HG02840 (cell line): ENCODE results near the gene CNTN5.

Experiments used
- ATAC-seq: cut with Tn5 transposase; IDR thresholded peaks from one replicate; pipeline ENCODE4 v1.9.1; 2021; ENCODE audit warnings: mild to moderate bottlenecking, moderate library complexity, moderate number of reproducible peaks; ENCODE audit not compliant: unreplicated experiment, low FRiP score

CNTN5 gene

GRCh38 chr11:99881610-99882009 lies 860.9 kb downstream of the CNTN5 start:
- ATAC-seq: no peak

DNA sequence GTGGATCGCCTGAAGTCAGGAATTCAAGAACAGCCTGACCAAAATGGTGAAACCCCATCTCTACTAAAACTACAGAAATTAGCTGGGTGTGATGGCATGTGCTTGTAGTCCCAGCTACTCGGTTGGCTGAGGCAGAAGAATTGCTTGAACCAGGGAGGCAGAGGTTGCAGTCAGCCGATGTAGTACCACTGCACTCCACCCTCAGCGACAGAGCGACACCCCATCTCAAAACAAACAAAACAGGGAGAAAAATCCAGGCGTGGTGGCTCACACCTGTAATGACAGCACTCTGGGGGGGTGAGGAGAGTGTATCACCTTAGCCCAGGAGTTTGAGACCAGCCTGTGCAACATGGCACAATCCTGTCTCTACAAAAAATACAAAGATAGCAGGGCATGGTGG lies 864.0 kb downstream of the CNTN5 start:
- ATAC-seq: no peak

- no peak for ATAC-seq
These were observed 866.7 kb downstream of the CNTN5 start for GRCh38 chr11:99887481-99887880.

GRCh38 chr11:99893811-99894210 lies 873.1 kb downstream of the CNTN5 start:
- ATAC-seq: no peak

GRCh38 chr11:99901175-99901574 lies 880.4 kb downstream of the CNTN5 start:
- no peak for ATAC-seq

- ATAC-seq: no peak
These were observed 890.4 kb downstream of the CNTN5 start for GRCh38 chr11:99911116-99911515.

GRCh38 chr11:99916078-99916477 lies 895.3 kb downstream of the CNTN5 start:
- no peak for ATAC-seq

DNA sequence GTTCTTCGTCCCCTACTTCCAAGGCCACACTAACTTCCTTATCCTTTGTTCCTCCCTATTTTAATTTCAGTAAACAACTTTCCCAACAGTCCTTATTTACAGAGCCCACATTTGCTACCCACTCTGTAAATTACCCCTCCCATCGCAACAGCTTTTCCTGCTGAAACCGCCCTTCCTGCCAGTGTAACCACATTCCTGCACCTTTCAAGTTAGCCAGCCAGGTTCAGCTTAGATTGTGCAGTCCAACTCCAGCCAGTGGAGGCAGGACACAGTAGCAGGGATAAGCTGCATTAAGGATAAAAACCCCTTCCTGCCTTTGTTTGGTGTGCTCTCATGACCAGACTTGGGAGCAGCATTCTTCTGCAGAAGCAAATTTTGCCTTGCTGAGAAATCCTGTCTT lies 898.0 kb downstream of the CNTN5 start:
- no peak for ATAC-seq

DNA sequence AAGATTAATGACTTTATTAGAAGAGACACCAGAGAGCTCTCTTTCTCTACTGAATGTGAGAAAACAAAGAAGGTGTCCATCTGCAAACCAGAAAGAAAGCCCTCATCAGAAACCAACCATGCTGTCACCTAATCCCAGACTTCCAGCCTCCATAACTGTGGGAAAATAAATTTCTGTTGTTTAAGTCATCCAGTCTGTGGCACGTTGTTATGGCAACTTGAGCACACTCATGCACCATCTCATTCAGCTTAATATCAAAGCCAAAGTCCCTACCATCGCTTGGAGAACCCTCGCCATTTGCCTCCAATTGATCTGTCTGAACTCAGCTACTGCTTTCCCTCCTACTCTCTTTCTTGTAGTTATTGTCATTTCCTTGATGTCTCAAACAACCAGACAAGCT lies 900.2 kb downstream of the CNTN5 start:
- no peak for ATAC-seq

GRCh38 chr11:99925968-99926367 lies 905.2 kb downstream of the CNTN5 start:
- ATAC-seq: no peak

DNA sequence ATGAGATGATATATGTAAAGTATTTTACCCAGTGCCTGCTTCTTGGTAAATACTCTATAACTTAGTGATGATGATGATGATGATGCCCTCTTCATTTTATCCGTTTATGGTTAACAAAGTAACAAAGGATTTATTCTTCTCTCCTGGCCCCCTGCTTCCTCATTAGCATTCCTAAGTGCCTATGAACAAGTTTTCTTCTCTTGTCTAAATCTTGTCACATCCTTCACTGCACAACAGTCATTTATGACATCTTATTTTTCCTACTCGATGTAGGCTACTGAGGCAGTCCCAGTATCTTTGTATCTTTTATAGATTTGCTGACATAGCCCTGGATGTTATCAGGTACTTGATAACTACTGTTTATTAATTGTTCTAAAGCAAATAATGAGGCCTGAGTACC lies 911.9 kb downstream of the CNTN5 start:
- no peak for ATAC-seq

GRCh38 chr11:99934008-99934407 lies 913.3 kb downstream of the CNTN5 start:
- ATAC-seq: no peak

DNA sequence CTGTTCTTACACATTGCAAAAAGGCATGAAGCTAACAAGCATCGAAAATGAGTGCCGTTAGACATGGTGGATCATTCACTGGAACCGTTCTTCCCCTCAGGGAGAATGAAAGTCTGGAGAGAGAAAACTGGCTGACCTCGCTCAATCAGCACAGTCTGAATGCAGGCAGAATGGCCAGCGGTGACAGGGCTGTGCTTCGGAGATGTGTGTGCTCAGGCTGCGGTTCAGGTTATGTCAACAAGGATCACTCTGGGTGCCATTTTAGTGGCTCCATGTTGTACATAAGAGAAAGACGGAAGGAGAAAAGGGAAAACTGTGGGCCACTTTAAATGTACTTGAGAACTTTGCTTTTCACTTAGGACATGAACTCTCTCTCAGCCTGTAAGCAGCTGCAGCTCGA lies 916.6 kb downstream of the CNTN5 start:
- ATAC-seq: no peak

GRCh38 chr11:99952816-99953215 lies 932.1 kb downstream of the CNTN5 start:
- ATAC-seq: no peak

DNA sequence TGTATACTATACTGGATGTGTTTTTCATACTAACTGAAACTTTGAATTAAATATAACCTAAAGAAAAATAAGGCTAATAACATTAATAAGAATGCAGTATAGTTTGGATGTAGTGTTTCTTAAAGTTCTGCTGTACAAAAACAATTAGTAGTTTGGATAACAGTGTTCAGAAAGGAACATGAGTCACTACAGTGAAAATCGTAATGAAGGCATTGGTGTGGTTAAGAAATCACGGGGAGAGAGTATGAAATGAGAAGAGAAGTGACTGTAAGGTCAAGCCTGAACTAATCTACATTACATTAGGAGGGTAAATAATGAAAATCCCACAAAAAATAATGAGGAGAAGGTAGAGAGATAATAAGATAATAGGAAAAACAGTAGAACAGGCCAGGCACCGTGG lies 939.8 kb downstream of the CNTN5 start:
- no peak for ATAC-seq

- no peak for ATAC-seq
These were observed 947.6 kb downstream of the CNTN5 start for GRCh38 chr11:99968336-99968735.

- no peak for ATAC-seq
These were observed 953.2 kb downstream of the CNTN5 start for GRCh38 chr11:99973993-99974392.

DNA sequence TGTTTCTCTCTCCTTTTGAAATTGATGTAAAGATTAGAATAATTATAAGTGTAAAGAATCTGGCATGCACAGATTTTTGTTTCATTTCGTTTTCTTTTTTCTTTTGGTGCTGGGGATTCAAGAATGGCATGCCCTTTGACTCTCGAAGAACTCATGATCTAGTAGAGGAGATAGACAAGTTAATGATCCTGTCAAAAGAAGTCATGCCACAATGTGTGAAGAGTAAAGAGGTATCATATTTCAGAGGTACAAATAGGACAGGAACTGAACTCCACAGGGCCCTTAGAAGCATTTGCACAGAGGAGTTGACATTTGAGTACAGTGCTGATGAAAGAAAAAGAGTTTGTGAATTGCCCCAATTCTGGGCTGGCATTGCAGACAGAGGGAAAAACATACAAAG lies 958.3 kb downstream of the CNTN5 start:
- ATAC-seq: no peak

- no peak for ATAC-seq
These were observed 967.2 kb downstream of the CNTN5 start for GRCh38 chr11:99987821-99988470.

- no peak for ATAC-seq
These were observed 967.7 kb downstream of the CNTN5 start for GRCh38 chr11:99988471-99988837.

DNA sequence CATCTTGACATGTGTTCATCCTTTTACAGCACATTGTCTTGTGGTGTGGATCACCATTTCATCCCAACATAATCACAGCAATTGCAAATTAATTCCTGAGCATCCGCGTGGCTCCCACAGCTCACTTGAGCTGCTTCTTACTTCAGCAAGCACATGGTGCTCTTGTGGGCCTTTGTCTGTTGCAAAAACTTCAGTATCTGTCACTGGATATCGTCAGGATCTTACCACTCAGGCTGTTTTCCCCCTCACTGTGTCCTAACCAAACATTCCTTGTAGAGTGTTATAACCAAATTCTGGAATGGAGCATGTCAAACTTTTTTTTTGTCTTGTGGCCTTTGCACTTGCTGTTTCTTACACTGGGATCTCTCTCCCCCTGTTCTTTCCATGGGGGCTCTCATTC lies 983.2 kb downstream of the CNTN5 start:
- no peak for ATAC-seq

- ATAC-seq: no peak
These were observed 983.8 kb downstream of the CNTN5 start for GRCh38 chr11:100004541-100004940.

DNA sequence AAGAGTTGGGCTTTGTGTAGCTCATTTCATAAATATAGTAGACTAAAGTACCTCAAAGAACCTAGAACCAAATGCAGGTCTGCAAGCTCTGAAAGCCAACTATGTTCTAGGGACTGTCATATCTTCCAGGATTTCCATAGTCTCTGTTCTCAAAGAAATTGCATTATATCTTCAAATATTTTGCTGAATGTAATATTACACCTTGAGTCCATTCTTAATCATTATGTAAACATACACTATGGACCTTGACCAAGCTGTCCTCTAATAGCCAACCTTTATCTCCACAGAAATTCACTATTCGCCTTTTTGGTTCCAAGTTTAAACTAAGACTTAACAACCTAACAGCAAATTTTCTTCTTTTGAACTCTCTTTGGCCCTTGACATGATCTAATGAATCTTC lies 987.7 kb downstream of the CNTN5 start:
- no peak for ATAC-seq
